ENCODE data around the gene SDHA. TPM values are rescaled to one million over a fixed set of nuclear protein-coding genes. Genes with fewer than 3 reads are reported as not detected.

Gene SDHA
- total RNA-seq, 2 donors from 2014 or later = 242 to 366 TPM

DNA sequence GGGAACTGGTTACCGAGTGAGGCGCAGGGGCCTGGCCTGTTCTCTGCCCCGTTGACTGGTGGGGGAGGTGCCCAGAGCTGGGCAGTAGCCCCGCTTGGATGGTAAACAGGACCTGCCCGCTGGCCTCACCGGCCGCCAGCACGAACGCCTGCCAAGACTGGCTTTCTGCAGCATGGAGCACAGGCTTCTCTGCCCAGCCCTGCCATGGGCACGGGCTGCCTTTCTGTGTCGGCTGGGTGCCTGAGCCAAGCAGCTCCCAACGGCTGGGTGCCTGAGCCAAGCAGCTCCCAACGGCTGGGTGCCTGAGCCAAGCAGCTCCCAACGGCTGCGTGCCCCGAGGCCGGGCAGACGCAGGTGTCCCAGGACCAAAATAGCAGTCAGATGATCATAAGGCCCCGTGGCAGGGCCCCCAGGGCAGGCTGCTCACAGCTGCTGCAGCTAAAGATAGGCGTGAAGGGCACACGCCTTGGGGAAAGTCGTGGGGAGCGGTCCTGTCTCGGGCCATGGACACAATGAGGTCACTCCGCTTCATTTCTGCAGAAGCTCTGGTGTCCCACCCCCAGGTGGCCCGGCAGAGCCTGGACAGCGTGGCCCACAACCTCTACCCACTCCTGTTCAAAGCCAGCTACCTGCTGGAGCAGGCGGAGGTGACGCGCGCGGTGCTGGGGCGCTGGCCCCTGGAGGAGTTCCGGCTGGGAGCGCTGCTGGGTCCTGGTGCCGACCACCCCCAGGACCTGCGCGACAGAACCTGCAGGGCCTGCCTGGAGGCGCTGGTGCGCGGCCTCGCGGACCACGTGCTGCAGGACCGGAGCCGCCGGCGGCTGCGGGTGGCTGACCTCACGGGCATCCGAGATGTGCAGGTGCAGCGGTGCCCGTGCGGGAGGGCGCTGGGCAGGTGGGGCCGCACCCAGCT is 26.8 kb upstream of the SDHA start, which contains the start of gene LRRC14B:
TSS of gene LRRC14B (plus strand) at position 460 of the 913 bp plus-strand sequence. CDS start at position 504, 44 bp downstream.
- Histone ChIP-seq H3K4me3 (peak within 1 kb of the TSS in 1 of 2 donors; percentile 37), H3K4me1 (peaks cover 0 to 55% of the 10 kb centered on the region in 2 donors), H3K27me3 (no peaks in the 10 kb centered on the region), H3K27ac (peak within 1 kb of the TSS; percentile 93 to 94), H3K9me3 (no peaks in the 10 kb centered on the region), H3K36me3 (no peaks in the 10 kb centered on the region)
- no peak for DNase-seq (ENCODE audit: low spot score)
- no peak for TF ChIP-seq CTCF (IDR thresholded peaks at IDR 0.05)

DNA sequence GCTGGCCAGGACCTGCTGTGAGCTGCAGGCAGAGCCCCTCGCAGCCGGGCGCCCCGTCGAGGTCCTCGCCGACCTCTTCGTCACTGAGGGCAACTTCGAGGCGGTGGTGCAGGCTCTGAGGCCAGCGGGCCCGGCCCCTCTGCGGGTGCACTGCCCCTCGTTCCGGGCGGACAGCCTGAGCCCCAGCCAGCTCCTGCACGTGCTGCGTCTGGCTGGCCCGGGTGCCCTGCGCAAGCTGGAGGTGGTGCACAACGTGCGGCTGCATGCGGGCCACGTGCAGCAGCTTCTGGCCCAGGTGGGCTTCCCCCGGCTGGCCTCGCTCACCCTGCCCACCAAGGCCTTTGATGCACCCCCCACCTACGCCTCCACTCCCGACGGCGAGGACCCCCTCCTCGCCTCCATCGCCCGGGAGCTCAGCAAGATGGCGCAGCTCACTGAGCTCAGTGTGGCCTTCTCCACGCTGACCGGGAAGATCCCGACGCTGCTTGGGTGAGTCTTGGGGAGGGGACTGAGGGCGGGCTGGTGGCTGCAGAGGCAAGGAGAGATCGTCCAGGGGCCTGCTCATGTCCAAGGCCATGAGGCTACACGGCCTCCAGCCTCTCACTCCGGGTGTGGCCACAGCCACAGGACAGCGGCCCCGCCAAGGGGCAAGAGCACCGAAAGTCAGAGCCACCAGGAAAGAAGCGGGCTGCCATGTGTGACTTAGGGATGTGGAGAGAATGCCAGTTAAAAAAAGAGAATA is 26.0 kb upstream of the SDHA start:
- Histone ChIP-seq H3K9me3 (no peaks in the 10 kb centered on the region), H3K27me3 (no peaks in the 10 kb centered on the region), H3K4me1 (peaks cover 0 to 55% of the 10 kb centered on the region in 2 donors), H3K36me3 (no peaks in the 10 kb centered on the region), H3K27ac (peak overlapping the region; percentile 93 to 94), H3K4me3 (peak overlapping the region in 1 of 2 donors; percentile 37)
- DNase-seq (ENCODE audit: low spot score) = no peak
- no peak for TF ChIP-seq CTCF (IDR thresholded peaks at IDR 0.05)

DNA sequence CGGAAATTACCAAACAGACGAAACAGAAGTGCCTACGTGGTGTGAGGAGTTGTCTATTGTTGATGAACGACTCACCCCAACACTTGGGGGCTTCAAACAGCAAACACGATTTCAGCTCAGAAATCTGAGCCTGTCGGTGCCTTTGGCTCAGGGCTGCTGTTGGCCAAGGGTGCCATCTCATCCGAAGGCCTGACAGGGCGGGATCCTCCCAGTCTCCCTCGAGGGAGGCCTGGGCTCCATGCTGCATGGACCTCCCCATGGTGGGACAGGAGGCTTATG is 25.5 kb upstream of the SDHA start:
- H3K4me1 ChIP-seq = peaks cover 0 to 55% of the 10 kb centered on the region in 2 donors
- peak overlapping the region; percentile 93 to 94 for H3K27ac ChIP-seq
- no peak for DNase-seq (ENCODE audit: low spot score)
- H3K4me3 ChIP-seq = peak overlapping the region; percentile 2 to 37
- H3K36me3 ChIP-seq = no peaks in the 10 kb centered on the region
- TF ChIP-seq CTCF (IDR thresholded peaks at IDR 0.05) = no peak
- no peaks in the 10 kb centered on the region for H3K27me3 ChIP-seq
- H3K9me3 ChIP-seq = no peaks in the 10 kb centered on the region

DNA sequence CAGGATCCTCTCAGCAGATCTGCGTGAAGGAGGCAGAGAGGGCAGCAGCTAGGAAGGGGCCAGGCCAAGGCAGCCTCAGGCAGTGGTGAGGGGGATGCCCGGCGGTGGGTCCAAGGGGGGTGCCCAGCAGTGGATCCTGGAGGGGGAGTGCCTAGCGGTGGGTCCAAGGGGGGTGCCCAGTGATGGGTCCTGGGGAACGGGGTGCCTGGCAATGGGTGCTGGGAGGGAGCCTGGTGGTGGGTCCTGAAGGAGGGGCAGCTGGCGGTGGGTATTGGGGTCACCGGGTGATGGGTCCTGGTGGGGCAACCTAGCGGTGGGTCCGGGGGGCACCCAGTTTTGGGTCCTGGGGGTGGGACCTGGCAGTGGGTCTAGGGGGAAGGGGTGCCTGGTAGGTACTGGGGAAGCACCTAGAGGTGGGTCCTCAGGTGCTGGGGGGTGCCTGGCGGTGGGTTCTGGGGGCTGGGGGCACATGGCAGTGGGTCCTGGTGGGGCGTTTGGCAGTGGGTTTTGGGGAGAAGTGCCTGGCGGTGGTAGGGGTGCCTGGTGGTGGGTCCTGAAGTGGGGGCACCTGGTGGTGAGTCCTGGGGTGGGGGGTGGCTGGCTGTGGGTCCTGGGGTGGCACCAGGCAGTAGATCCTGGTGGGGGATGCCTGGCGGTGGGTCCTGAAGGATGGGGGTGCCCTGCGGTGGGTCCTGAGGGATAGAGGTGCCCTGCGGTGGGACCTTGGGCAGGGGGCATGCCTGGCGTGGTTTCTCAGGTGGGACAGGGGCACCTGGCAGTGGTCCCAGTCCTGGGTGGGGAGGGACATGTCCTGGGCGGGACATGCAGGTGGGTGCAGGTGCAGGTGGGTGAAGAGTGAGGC is 24.9 kb upstream of the SDHA start:
- no peaks in the 10 kb centered on the region for H3K36me3 ChIP-seq
- H3K9me3 ChIP-seq = no peaks in the 10 kb centered on the region
- TF ChIP-seq CTCF (IDR thresholded peaks at IDR 0.05) = no peak
- no peaks in the 10 kb centered on the region for H3K27me3 ChIP-seq
- peaks cover 0 to 50% of the 10 kb centered on the region in 2 donors for H3K4me1 ChIP-seq
- H3K4me3 ChIP-seq = peak overlapping the region; percentile 1 to 37
- no peak for DNase-seq (ENCODE audit: low spot score)
- H3K27ac ChIP-seq = peak overlapping the region; percentile 93 to 94

- H3K27ac ChIP-seq = peak overlapping the region; percentile 93 to 94
- H3K36me3 ChIP-seq = no peaks in the 10 kb centered on the region
- DNase-seq (ENCODE audit: low spot score) = no peak
- H3K4me3 ChIP-seq = peak overlapping the region in 1 of 2 donors; percentile 37
- no peaks in the 10 kb centered on the region for H3K9me3 ChIP-seq
- no peaks in the 10 kb centered on the region for H3K27me3 ChIP-seq
- peaks cover 0 to 41% of the 10 kb centered on the region in 2 donors for H3K4me1 ChIP-seq
- TF ChIP-seq CTCF (IDR thresholded peaks at IDR 0.05) = no peak
Observed at GRCh38 chr5:194102-194501, 24.0 kb upstream of the SDHA start.
